Left renal pelvis (tissue), 4 donors: ENCODE measurements around the gene GLRA3. TPM values are rescaled to one million over a fixed set of nuclear protein-coding genes. Genes with fewer than 3 reads are reported as not detected.
"Not testable (repeated sequence)": the region's sequence is repeated elsewhere in the genome, so short reads cannot be mapped to it uniquely, and the experiment has no call there.

Experiments used
- DNase-seq, 4 donors: peaks; one replicate each; pipeline ENCODE4 v3.0.0-alpha.2; 2013; ENCODE audit warnings: low read depth in 4 of 4, low spot score in 3 of 4
- polyA plus RNA-seq, 4 donors: library from polyadenylated mRNA; unstranded; fragments of 120-200 nt; gene quantifications; one replicate each; pipeline ENCODE4 v1.2.1, GENCODE V29; 2013; ENCODE audit not compliant: insufficient read length in 4 of 4

GLRA3 gene
- polyA plus RNA-seq, 4 donors = 0.05 to 0.18 (median 0.09) TPM

DNA sequence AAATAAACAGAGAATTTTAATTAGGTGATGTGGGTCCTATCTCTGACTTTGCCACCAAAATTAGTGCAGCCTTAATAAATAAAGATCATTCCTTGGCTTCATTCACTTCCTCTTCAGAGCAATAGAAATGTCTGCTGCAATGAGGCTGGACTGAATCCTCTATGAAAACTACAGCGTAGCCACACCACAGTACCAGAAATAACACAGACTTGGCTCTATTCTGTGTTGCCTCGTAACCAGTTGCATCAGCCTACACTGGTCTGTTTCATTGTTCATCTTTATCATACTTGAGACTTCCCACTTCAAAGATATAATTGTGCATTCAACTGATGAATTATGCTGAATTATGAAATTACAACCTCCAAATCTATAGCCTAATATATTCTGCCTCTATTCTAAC is 15.8 kb downstream of the GLRA3 start:
- DNase-seq = no peak

DNA sequence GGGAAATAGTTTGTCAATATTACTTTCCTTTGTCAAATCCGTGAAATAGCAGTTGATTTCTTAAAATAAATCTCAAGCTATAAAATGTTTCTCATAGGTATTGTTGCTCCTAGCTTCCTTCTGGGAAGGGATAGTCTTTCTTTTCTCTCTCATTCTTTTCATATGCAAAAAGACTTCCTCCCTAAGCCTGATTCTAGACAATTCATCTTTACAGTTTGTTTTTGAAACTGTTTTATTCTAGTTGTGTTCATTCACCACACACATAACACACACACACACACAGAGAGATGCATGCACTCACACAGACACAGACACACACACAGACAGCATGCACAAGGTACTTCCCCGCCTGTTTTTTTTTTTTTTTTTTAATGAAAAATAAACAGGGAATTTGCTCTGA is 18.2 kb downstream of the GLRA3 start:
- no peak for DNase-seq

DNA sequence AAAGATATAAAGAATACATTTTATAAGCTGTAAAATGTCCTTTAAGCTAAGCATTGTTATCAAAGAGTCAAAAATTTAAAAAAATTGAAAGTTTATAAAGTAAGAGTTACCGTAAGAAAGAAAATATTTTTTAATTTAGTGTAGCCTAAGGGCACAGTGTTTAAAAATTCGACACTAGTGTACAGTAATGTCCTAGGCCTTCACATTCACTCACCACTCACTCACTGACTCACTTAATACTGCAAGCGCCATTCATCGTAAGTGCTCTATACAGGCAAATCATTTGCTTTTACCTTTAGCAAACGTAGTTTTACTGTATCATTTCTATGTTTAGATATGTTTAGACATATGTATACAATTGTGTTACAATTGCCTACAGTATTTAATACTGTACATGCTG is 20.2 kb downstream of the GLRA3 start:
- no peak for DNase-seq

DNA sequence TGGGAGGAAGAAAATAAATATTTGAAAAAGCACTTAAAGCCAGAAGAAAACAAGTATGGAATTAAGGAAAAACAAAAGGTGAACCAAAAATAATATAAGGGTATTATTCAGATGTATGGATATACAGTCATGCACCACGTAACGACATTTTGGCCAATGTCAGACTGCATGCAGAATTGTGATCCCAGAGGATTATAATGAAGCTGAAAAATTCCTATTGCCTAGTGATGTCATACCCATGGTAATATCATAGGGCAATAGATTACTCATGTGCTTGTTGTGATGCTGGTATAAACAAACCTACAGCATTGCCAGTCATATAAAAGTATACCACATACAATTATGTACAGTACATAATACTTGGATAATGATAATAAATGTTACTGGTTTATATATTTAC is 20.9 kb downstream of the GLRA3 start:
- DNase-seq = no peak

DNA sequence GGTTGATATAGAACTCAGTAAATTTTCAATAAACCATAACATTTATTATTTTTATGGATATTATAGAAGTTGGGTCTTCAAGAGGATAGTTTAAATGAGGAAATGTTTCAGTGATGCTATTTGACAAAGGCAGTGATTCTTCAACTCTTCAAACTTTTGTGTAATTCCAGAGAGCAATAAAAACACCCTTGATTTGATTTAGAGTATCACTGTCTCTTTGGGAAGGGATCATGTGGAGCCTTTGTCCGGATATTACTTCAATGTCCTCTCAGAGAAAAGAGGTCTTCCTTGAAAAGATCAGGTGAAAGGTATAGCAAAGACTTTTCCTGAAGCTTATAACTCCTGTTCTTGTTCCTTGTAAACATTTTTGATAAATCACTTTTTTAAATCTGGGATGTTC is 23.3 kb downstream of the GLRA3 start:
- DNase-seq = no peak

DNA sequence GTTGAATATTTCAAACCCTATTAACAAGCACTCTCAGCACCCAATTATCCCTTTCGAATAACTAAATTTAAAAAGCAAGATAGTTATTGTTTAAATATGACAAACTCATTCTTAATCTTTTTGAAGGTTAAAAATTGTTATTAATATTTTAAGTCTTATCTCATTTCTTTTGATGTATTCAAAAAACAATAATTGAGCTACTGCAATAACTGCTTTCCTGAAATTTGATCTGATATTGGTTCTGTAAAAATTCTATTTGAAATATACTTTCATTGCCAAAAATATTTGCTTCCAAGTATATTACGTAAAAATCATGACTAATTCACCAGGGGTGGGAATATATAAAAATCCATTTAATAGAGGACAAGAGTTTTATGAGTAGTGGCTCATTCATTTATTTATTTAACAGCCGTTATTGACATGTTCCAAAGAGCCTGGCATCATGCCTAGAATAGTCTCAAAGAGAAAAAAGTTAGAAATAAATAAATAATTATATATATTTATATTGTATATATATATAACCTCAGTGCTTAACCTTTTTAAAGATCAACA is 34.4 kb downstream of the GLRA3 start:
- no peak for DNase-seq

DNA sequence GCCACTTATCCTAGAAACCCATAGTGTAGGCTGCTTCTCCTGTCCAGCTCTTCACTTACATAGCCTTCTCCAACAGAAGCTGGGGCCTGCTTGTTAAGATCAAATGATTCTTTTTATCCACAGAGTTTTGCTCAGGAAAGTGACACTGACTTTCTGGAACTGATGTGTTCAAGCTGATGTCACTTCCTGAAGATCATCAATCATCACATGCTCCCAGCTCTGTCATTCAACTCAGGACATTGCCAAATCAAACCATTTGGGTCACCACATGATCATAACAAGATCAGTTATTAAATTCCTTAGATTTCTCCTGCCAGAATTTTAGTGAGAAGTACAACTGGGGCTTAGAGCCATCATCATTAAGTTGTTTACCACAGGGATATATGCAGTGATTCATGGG is 39.4 kb downstream of the GLRA3 start:
- DNase-seq = no peak

DNA sequence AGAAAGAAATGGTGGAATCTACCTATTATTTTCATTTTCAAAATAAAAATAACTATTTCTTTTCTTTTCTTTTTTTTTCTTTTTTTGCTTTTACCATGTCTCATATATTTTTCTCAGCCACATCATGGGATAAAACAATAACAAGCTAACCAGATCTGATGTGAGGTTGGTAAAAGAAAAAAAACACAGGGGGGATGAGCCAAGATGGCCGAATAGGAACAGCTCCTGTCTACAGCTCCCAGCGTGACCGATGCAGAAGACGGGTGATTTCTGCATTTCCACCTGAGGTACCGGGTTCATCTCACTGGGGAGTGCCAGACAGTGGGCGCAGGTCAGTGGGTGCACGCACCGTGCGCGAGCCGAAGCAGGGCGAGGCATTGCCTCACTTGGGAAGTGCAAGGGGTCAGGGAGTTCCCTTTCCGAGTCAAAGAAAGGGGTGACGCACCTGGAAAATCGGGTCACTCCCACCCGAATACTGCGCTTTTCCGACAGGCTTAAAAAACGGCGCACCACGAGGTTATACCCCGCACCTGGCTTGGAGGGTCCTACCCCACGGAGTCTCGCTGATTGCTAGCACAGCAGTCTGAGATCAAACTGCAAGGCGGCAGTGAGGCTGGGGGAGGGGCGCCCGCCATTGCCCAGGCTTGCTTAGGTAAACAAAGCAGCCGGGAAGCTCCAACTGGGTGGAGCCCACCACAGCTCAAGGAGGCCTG is 50.6 kb downstream of the GLRA3 start:
- not testable (repeated sequence) for DNase-seq

DNA sequence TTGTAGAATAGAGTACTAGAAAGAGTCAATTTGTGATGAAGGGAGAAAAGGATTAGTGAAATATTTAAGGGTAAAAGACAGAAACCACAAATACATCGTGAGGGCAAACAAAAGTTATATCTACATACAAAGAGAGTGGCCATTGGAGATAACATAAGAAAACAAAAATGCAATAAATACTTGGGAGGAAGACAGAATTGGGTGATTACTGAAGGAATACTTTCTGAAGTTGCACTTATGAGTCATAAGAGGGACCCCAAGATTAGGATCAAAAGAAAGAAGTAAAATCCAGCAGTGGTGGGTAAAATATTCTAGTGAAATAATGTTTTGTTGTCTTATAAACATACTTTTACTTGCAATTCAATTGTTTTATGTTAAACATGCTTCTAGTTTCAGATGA is 53.7 kb downstream of the GLRA3 start:
- DNase-seq = no peak

DNA sequence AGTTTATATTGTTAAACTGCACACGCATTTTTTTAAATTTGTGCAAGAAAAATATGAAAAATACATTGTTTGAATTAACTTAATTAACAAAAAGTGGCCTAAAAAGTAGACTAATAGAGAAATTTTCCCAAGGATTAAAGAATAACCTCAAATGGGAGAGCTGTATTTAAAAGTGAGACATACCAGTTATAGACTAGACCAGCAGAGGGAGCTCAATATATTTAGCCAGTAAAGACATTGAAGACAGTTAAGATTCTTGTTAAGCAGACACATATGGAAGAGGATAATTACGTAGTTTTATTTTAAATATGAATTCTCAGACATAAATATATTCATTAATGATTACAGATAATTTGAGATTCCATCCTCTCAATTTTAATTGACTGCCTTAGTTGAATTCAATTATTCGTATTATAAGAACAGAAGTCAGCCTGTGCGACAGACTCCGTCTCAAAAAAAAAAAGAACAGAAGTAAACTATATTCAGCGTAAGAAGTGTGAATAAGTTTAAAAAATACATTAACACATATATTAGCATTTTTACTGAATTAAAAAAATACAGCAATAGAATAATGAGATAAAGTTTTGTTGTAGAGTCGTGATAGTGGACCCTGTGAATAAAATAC is 64.8 kb downstream of the GLRA3 start:
- peak; percentile 3 to 6 (median 4) for DNase-seq

DNA sequence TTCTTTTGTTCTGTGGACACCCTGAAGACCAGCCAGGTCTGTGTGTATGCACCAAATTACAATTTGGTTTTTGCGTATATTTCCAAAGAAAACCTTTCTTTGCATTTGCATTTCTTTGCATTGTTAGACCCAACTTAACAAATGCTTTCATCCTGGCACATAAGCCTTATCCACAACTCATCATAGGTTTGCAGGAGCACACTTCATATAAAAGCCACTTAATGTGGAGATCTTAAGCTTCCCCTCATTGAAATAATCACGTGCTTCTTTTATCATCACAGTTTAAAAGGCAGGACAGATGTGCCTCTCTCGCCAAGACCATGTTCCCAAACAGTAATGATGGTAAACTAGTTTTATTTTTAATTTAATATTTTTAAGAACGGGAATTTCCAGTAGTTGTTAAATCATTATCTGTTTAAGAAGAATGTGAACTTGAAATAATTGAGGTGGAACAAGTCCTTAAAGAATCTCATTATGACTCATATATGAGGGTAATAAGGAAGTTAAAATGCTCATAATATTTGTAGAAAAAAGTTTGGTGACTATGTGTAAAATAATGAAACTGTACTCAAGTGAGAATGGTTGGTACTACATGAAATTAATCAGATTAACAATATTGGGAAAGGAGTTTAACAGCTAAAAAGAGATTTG is 65.5 kb downstream of the GLRA3 start:
- no peak for DNase-seq

DNA sequence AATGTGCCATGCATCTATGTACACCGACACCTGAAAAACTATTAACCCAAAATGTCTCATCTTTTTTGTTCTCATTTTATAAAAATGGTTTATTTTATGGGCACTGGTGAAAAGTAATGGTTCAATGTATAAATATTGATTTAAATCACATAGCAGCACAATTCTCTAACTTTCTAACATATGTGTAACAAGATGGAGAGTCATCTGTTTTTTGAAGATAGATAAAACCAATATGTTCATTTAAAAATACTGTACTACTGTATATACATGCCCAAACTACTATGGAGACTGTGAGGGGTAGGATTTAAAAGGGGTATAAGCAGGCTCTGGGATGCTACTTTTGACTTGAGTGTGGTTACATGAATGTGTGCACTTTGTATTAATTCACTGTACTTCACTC is 67.6 kb downstream of the GLRA3 start:
- no peak for DNase-seq

DNA sequence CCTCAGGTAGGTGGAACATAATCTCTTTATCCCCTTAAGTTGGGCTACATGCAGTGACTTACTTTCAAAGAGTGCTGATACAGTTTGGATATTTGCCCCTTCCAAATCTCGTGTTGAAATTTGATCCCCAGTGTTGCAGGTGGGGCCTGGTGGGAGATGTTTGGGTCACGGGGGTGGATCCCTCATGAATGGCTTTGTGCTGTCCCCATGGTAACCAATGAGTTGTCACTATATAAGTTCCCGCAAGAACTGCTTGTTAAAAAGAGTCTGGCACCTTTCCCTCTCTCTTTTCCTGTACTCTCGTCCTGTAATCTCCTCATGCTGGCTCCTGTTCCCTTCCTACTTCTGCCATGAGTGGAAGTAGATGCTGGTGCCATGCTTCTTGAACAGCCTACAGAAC is 71.3 kb downstream of the GLRA3 start:
- DNase-seq = no peak

DNA sequence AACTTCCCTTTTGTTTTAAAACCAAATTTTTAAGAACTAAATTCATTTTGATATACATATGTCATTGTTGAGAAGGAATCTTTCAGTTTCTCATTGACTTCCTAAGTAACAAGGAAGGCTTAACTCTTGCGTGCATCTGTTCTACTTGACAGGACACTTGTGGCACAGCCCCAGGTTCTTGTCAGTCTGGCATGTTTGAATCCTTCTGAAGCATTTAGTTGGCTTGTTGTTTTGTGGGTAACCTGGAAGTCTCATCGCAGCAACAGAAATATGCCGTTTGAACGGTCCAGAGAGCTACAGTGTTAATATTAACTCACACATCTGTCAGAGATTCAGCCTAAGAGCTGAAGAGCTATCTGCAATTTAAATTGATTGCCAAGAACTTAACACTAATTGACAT is 76.0 kb downstream of the GLRA3 start:
- no peak for DNase-seq

DNA sequence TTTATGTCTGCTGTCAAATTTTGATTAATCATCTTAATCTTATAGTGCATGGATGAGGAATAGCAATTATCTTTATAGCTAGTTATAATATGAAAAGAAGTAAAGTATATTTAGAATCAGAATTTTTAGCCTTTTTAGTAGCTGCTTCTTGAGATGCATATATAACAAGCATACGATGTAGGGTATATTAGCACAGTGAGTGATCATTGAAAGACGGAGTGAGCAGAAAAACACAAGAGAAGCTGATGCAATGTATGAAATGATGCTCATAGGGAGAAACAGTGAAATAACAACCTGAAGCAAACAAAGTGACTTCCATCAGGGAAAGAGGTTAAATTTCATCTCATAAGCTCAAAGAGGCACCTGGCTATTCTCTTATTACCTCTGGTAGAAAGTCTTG is 77.0 kb downstream of the GLRA3 start:
- DNase-seq = no peak

DNA sequence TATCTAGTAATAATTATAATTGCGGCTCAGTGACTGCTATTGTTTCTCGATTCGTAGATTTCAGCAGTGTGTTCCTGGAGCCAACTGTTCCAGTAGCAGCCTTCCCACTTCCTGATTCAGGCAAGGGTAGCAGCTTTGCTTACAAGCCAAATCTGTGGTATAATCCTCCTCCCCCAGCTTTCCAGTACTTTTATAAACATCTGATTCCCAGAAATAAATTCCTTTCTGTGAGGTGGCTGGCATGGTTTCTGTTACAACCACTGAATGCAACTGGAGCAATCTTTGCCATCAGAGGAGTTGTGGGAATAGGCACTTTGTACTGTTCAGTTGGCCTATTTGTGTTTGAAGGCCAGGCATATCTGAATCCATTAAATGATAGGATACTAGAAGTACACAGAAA is 80.0 kb downstream of the GLRA3 start:
- no peak for DNase-seq

DNA sequence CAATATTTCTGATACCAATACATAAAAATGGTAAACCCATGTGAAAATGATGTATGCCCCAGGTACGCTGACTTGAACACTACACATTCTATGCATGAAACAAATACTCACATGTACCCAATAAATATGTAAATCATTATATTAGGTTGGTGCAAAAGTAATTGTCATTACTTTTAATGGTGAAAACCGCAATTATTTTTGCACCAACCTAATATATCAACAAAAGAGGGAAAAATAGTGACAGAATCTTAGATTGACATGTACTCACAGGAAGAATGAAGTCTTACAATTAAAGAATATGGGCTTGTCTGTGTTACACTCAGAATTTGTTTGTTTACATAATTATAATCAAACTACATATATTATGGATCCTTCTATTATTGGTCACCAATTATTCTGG is 82.3 kb downstream of the GLRA3 start:
- no peak for DNase-seq

DNA sequence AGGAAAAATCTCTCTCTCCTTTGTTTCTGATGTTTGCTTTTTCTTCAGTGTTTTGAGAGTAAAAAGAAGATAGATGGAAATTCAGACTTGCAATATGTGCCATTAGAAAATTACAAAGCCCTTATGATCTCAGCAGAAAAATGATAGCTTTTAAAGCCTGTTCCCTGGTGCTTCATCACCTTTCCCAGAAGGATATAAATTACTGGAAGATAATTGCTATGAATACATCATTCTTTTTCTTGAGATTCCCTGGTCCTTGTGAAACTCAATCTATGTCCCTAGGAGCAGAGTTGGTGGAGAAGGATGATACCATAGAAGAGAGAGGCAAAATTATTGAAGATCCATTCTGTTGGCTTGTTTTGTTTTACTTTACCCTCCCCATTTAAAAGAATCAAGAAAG is 86.5 kb downstream of the GLRA3 start:
- DNase-seq = no peak

DNA sequence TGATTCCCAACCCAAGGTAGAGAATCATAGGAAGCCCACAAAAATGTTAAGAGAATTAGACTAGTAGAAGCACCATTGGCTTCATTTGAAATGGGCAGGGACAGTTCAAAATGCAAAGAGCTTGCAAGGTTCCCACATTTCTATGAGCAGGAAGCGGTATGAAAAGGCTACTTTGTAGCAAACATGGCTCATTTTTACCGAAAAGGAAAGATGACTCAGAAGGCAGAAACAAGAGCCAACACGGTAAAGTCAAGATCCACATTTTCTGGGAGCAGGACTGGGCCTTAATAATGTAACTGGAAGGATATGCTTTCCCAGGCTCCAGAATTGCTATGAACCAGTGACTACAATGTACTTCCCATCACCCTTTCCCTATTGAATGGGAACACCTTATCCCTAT is 89.5 kb downstream of the GLRA3 start:
- no peak for DNase-seq

DNA sequence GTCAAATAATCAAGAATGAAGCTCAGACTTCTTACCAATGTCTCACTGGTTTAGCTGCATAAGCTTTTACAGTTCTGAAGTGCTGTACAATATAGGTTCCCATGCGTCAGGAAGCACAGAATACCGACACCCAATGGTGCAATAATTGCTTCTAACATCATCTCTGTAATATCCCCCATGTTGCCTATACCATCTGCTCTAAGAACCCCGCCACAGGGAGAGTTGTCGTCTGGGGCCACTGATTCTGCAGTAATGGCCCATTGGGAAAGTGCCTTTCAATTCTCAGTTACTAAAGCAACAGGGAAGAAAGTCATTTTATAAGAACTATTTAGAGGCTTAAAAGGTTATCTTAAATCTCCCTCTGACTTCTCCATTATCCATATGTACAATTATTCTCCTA is 94.9 kb downstream of the GLRA3 start:
- no peak for DNase-seq

DNA sequence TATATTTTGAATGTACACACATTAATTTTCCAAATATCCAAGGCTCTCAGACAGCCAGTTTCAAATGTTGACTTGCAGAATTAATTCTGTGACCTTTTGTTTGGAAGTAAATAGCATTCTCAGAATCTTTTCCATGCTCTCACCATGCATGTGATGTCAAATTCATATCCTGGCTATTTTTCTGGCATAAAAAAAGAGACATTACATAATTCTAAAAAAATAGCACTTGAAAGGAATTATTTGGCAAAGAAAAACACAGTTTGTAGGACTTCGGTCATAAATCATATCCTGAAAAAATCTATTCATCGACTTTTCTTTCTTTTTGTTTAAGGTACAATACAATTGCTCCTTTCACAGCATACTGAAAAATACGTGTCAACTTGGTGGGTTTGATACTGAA is 111.2 kb downstream of the GLRA3 start:
- no peak for DNase-seq
